Vagina (tissue), 2 donors: ENCODE data around the gene SUMO3. TPM values are rescaled to one million over a fixed set of nuclear protein-coding genes. Genes with fewer than 3 reads are reported as not detected.

Source experiments
- DNase-seq, 2 donors: peaks; one replicate each; pipeline ENCODE4 v3.0.0-alpha.2; 2017; ENCODE audit errors: extremely low spot score in 2 of 2
- H3K27ac ChIP-seq: fragments of 200-600 bp; sonication (generic); one replicate; pipeline ENCODE4 v1.5.1; 2019
- H3K27me3 ChIP-seq: fragments of 200-600 bp; sonication (generic); one replicate; pipeline ENCODE4 v1.5.1; 2019
- H3K36me3 ChIP-seq, 2 donors: fragments of 200-600 bp; sonication (generic); one replicate each; pipeline ENCODE4 v1.5.1; 2017 to 2019
- H3K4me1 ChIP-seq: fragments of 200-600 bp; sonication (generic); one replicate; pipeline ENCODE4 v1.5.1; 2019
- H3K4me3 ChIP-seq, 2 donors: fragments of 200-600 bp; sonication (generic); 1 replicate in 1 of 2; 2 replicates in 1 of 2; pipeline ENCODE4 v1.5.1; 2016 to 2019
- H3K9me3 ChIP-seq: fragments of 200-600 bp; sonication (generic); one replicate; pipeline ENCODE4 v1.5.1; 2019
- POLR2A ChIP-seq, 2 donors: fragments of 450-650 bp; IDR thresholded peaks; one replicate each; pipeline ENCODE4 v1.6.1; 2017; ENCODE audit warnings: antibody characterized with exemption in 2 of 2, mild to moderate bottlenecking in 2 of 2, moderate library complexity in 2 of 2
- POLR2AphosphoS5 ChIP-seq, 2 donors: sonication (generic); formaldehyde crosslinking; IDR thresholded peaks; one replicate each; pipeline ENCODE4 v1.9.0; 2017; ENCODE audit warnings: antibody characterized with exemption in 2 of 2, mild to moderate bottlenecking in 2 of 2, low read depth in 1 of 2; ENCODE audit not compliant: insufficient read depth in 1 of 2
- intact Hi-C: fragments of 100-400 bp; cut with DNase I; formaldehyde crosslinking; loops from one replicate; pipeline ENCODE4 v1.15.1; 2023
- total RNA-seq: library from RNA; depleted of rRNA; stranded (reverse); fragments of >200 nt; gene quantifications from one replicate; pipeline ENCODE4 v1.2.3, GENCODE V29; 2016
- TF ChIP-seq, protein P1 (sequence below), 3 experiments: fragments of 450-650 bp in 2 of 3; fragments of 200-600 bp in 1 of 3; sonication (generic) in 1 of 3; IDR thresholded peaks; one replicate each; pipeline ENCODE4 v1.5.1; 2017 to 2019; ENCODE audit warnings: antibody characterized with exemption in 3 of 3, mild to moderate bottlenecking in 2 of 3, moderate library complexity in 2 of 3

Gene SUMO3
- total RNA-seq, 1 donor from 2014 or later: 70.0 TPM

DNA sequence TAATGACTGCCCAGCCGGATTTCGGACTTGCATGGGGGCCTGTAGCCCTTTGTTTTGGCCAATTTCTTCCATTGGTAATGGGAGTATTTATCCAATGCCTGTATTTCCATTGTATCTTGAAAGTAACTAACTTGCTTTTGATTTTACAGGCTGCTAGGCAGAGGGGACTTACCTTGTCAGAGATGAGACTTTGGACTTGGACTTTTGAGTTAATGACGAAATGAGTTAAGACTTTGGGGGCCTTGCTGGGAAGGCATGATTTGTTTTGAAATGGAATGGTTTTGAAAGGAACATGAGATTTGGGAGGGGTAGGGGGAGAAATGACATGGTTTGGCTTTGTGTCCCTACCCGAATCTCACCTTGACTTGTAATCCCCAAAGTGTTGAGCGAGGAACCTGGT lies 25.9 kb downstream of the SUMO3 start:
- intact Hi-C loops: no loop called here
- no peak for DNase-seq
- H3K27me3 ChIP-seq: no peaks in the 10 kb centered on the region
- H3K4me3 ChIP-seq: no peak overlapping the region
- TF ChIP-seq POLR2A (IDR thresholded peaks at IDR 0.05) (no peak), POLR2AphosphoS5 (IDR thresholded peaks at IDR 0.05; ENCODE audit: insufficient read depth in 1 of 2, low read depth in 1 of 2) (no peak)
- TF ChIP-seq, protein P1, sequence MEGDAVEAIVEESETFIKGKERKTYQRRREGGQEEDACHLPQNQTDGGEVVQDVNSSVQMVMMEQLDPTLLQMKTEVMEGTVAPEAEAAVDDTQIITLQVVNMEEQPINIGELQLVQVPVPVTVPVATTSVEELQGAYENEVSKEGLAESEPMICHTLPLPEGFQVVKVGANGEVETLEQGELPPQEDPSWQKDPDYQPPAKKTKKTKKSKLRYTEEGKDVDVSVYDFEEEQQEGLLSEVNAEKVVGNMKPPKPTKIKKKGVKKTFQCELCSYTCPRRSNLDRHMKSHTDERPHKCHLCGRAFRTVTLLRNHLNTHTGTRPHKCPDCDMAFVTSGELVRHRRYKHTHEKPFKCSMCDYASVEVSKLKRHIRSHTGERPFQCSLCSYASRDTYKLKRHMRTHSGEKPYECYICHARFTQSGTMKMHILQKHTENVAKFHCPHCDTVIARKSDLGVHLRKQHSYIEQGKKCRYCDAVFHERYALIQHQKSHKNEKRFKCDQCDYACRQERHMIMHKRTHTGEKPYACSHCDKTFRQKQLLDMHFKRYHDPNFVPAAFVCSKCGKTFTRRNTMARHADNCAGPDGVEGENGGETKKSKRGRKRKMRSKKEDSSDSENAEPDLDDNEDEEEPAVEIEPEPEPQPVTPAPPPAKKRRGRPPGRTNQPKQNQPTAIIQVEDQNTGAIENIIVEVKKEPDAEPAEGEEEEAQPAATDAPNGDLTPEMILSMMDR (IDR thresholded peaks at IDR 0.05): no peak
- H3K4me1 ChIP-seq: peaks cover 28% of the 10 kb centered on the region
- H3K36me3 ChIP-seq: no peaks in the 10 kb centered on the region
- H3K9me3 ChIP-seq: no peaks in the 10 kb centered on the region
- no peak overlapping the region for H3K27ac ChIP-seq

DNA sequence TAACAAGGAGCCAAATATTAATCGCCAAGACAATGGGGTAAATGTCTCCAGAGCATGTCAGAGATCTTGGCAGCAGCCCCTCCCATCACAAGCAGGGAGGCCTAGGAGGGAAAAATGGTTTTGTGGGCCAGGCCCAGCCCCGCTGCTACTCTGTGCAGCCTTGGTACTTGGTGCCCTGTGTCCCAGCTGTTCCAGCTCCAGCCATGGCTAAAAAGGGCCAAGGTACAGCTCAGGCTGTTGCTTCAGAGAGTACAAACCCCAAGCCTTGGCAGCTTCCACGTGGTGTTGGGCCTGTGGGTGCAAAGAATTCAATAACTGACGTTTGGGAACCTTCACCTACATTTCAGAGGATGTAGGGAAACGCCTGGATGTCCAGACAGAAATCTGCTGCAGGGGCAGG lies 26.6 kb downstream of the SUMO3 start:
- intact Hi-C loops: no loop called here
- no peak for DNase-seq
- no peaks in the 10 kb centered on the region for H3K27me3 ChIP-seq
- H3K9me3 ChIP-seq: no peaks in the 10 kb centered on the region
- TF ChIP-seq, protein P1 (IDR thresholded peaks at IDR 0.05): no peak
- TF ChIP-seq POLR2AphosphoS5 (IDR thresholded peaks at IDR 0.05; ENCODE audit: insufficient read depth in 1 of 2, low read depth in 1 of 2) (no peak), POLR2A (IDR thresholded peaks at IDR 0.05) (no peak)
- no peak overlapping the region for H3K27ac ChIP-seq
- H3K4me3 ChIP-seq: no peak overlapping the region
- H3K4me1 ChIP-seq: peaks cover 36% of the 10 kb centered on the region
- H3K36me3 ChIP-seq: no peaks in the 10 kb centered on the region

DNA sequence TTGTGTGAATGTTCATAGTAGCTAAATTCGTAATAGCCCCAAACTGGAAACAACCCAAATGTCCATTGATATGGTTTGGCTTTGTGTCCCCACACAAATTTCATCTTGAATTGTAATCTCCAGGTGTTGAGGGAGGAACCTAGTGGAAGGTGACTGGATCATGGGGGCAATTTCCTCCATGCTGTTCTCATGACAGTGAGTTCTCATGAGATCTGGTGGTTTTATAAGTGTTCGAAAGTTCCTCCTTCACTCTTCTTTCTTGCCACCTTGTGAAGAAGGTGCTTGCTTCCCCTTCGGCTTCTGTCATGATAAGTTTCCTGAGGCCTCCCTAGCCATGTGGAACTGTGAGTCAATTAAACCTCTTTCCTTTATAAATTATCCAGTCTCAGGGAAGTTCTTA lies 27.5 kb downstream of the SUMO3 start:
- Histone ChIP-seq H3K27me3 (no peaks in the 10 kb centered on the region), H3K4me3 (no peak overlapping the region), H3K36me3 (no peaks in the 10 kb centered on the region), H3K4me1 (peaks cover 45% of the 10 kb centered on the region), H3K9me3 (no peaks in the 10 kb centered on the region), H3K27ac (no peak overlapping the region)
- TF ChIP-seq, protein P1 (IDR thresholded peaks at IDR 0.05): no peak
- intact Hi-C loops: no loop called here
- DNase-seq: no peak

DNA sequence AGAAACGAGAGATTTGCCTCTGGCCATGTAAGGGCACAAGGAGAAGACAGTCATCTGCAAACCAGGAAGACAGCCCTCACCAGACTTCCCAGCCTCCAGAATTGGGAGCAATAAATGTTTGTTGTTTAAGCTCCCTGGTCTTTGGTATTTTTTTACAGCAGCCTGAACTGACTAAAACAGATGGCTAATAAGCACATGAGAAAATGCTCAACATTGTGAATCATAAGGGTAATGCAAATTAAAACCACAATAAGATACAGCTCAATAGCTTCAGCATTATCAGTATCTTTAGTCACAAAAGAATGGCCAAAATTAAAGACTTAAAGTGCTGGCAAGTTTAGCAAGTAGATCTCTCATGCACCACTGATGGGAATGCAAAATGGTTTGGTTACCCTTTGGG lies 28.0 kb downstream of the SUMO3 start:
- intact Hi-C loops: no loop called here
- no peaks in the 10 kb centered on the region for H3K27me3 ChIP-seq
- no peaks in the 10 kb centered on the region for H3K9me3 ChIP-seq
- no peaks in the 10 kb centered on the region for H3K36me3 ChIP-seq
- peaks cover 50% of the 10 kb centered on the region for H3K4me1 ChIP-seq
- TF ChIP-seq POLR2AphosphoS5 (IDR thresholded peaks at IDR 0.05; ENCODE audit: insufficient read depth in 1 of 2, low read depth in 1 of 2) (no peak), POLR2A (IDR thresholded peaks at IDR 0.05) (no peak)
- TF ChIP-seq, protein P1 (IDR thresholded peaks at IDR 0.05): no peak
- H3K4me3 ChIP-seq: no peak overlapping the region
- H3K27ac ChIP-seq: no peak overlapping the region
- no peak for DNase-seq

DNA sequence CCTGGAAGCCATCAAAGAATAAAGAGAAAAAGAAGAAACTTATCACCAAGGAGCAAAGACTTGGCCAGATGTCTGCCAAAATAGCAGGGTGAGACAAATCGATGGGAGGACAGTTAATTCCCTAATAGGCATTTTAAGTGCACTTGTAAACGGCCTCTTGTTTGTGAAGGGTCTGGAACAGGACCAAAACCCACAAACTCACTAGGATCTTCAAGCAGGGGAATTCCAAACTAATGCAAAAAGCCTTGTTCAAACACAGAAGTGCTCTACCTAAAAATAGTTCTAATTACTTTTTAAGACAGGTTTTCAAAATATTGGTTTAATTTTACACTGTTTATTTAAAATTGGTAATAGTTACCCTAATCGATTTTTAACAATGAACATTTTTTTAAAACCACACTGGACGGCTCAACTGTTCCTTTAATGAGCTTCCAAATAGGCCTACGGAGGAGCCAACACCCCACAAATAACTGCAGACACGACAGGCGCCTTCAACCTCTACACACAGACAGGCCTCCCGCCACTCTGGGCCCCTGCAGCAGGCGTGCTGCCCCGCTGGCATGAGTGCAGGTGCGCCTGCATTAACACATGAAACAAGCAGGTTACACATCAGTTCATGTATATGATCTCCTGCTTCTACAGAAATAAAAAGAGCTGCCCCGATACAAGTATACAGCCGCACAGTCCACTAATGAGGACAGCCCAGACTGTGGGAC lies 32.1 kb downstream of the SUMO3 start:
- no peak for TF ChIP-seq POLR2A (IDR thresholded peaks at IDR 0.05)
- TF ChIP-seq, protein P1 (IDR thresholded peaks at IDR 0.05): no peak
- TF ChIP-seq POLR2AphosphoS5 (IDR thresholded peaks at IDR 0.05; ENCODE audit: insufficient read depth in 1 of 2, low read depth in 1 of 2): no peak
- H3K36me3 ChIP-seq: no peaks in the 10 kb centered on the region
- H3K4me1 ChIP-seq: peaks cover 35% of the 10 kb centered on the region
- DNase-seq: no peak
- no peaks in the 10 kb centered on the region for H3K27me3 ChIP-seq
- peak overlapping the region; percentile 27 for H3K27ac ChIP-seq
- intact Hi-C loops: no loop called here
- H3K9me3 ChIP-seq: no peaks in the 10 kb centered on the region
- H3K4me3 ChIP-seq: no peak overlapping the region
